Loucy (cell line): ENCODE measurements around the gene CRADD.

ENCODE experiments used
- H2AFZ ChIP-seq: fragments of 200-600 bp; sonication (generic); 2 replicates; pipeline ENCODE4 v1.6.0; 2016; ENCODE audit warnings: antibody characterized with exemption, mild to moderate bottlenecking, low read length, moderate library complexity
- H3F3A ChIP-seq: fragments of 200-600 bp; 2 replicates; pipeline ENCODE4 v1.6.0; 2016; ENCODE audit warnings: antibody characterized with exemption, low read depth, mild to moderate bottlenecking
- H3K27me3 ChIP-seq: fragments of 200-600 bp; sonication (generic); 2 replicates; pipeline ENCODE4 v1.6.1; 2014; ENCODE audit warnings: low read length, mild to moderate bottlenecking; ENCODE audit not compliant: insufficient read depth, poor library complexity, severe bottlenecking
- H3K36me3 ChIP-seq: fragments of 200-600 bp; sonication (generic); 2 replicates; pipeline ENCODE4 v1.6.1; 2016; ENCODE audit warnings: low read length; ENCODE audit not compliant: insufficient read depth
- H3K4me1 ChIP-seq: fragments of 200-600 bp; sonication (generic); 2 replicates; pipeline ENCODE4 v1.5.1; 2014; ENCODE audit warnings: low read length, mild to moderate bottlenecking; ENCODE audit not compliant: insufficient read depth, poor library complexity, severe bottlenecking
- H3K4me2 ChIP-seq: fragments of 200-600 bp; sonication (generic); 2 replicates; pipeline ENCODE4 v1.6.0; 2014; ENCODE audit warnings: antibody characterized with exemption, low read length, low read depth, mild to moderate bottlenecking; ENCODE audit not compliant: poor library complexity, severe bottlenecking
- H3K4me3 ChIP-seq: fragments of 200-600 bp; sonication (generic); 2 replicates; pipeline ENCODE4 v1.5.1; 2014; ENCODE audit warnings: low read length, mild to moderate bottlenecking, mixed read lengths; ENCODE audit not compliant: poor library complexity, severe bottlenecking
- H3K79me2 ChIP-seq: fragments of 200-600 bp; sonication (generic); 2 replicates; pipeline ENCODE4 v1.6.1; 2014; ENCODE audit warnings: low read length; ENCODE audit not compliant: insufficient read depth
- H3K9ac ChIP-seq: fragments of 200-600 bp; sonication (generic); 2 replicates; pipeline ENCODE4 v1.6.0; 2014; ENCODE audit warnings: mild to moderate bottlenecking, low read depth, low read length, moderate library complexity; ENCODE audit not compliant: poor library complexity, severe bottlenecking
- H3K9me2 ChIP-seq: fragments of 200-600 bp; sonication (generic); replicated peaks from 2 replicates; pipeline ENCODE4 v1.6.1; 2016; ENCODE audit warnings: low read depth, low read length, mixed read lengths
- H3K9me3 ChIP-seq: fragments of 200-600 bp; sonication (generic); 2 replicates; pipeline ENCODE4 v1.6.1; 2014; ENCODE audit warnings: mild to moderate bottlenecking, antibody characterized with exemption, low read length, low read depth; ENCODE audit not compliant: insufficient read depth
- H4K20me1 ChIP-seq: fragments of 200-600 bp; sonication (generic); 2 replicates; pipeline ENCODE4 v1.6.0; 2014; ENCODE audit warnings: antibody characterized with exemption, low read length, mild to moderate bottlenecking; ENCODE audit not compliant: insufficient read depth, poor library complexity, severe bottlenecking
- CTCF ChIP-seq: fragments of 200-600 bp; sonication (generic); conservative IDR thresholded peaks from 2 replicates; pipeline ENCODE4 v1.5.1; 2014; ENCODE audit warnings: mild to moderate bottlenecking, antibody characterized with exemption, low read length
- EZH2phosphoT487 ChIP-seq: fragments of 200-600 bp; IDR thresholded peaks from 2 replicates; pipeline ENCODE4 v1.6.1; 2018; ENCODE audit warnings: antibody characterized with exemption, mild to moderate bottlenecking, moderate library complexity, borderline replicate concordance

CRADD gene

GRCh38 chr12:93886533-93887511 is 209.6 kb downstream of the CRADD start:
- H3K79me2 ChIP-seq, result no peaks in the 10 kb centered on the region
- no peaks in the 10 kb centered on the region for H3K36me3 ChIP-seq
- H3K4me2 ChIP-seq, result no peak overlapping the region
- no peaks in the 10 kb centered on the region for H3K27me3 ChIP-seq
- no peak overlapping the region for H2AFZ ChIP-seq
- H3K9me3 ChIP-seq, result no peaks in the 10 kb centered on the region
- no peaks in the 10 kb centered on the region for H3K4me1 ChIP-seq
- no peak overlapping the region for H3K4me3 ChIP-seq
- H4K20me1 ChIP-seq, result no peaks in the 10 kb centered on the region
- no peak overlapping the region for H3K9ac ChIP-seq
- no peaks in the 10 kb centered on the region for H3F3A ChIP-seq
- TF ChIP-seq CTCF, result no peak
- TF ChIP-seq EZH2phosphoT487, result no peak
- no peaks in the 10 kb centered on the region for H3K9me2 ChIP-seq

GRCh38 chr12:93888964-93889363 is 211.8 kb downstream of the CRADD start:
- Histone ChIP-seq H3K9me2 (no peaks in the 10 kb centered on the region), H3K9ac (no peak overlapping the region), H3K4me1 (no peaks in the 10 kb centered on the region), H3K9me3 (no peaks in the 10 kb centered on the region), H3K36me3 (no peaks in the 10 kb centered on the region), H3K4me2 (no peak overlapping the region), H2AFZ (no peak overlapping the region), H3K27me3 (no peaks in the 10 kb centered on the region), H3F3A (no peaks in the 10 kb centered on the region), H3K4me3 (no peak overlapping the region), H4K20me1 (no peaks in the 10 kb centered on the region), H3K79me2 (no peaks in the 10 kb centered on the region)
- TF ChIP-seq EZH2phosphoT487, result no peak
- TF ChIP-seq CTCF, result no peak

GRCh38 chr12:93889516-93890212 is 212.5 kb downstream of the CRADD start:
- TF ChIP-seq CTCF, result no peak
- TF ChIP-seq EZH2phosphoT487, result no peak
- Histone ChIP-seq H3F3A (no peaks in the 10 kb centered on the region), H3K9ac (no peak overlapping the region), H3K4me1 (no peaks in the 10 kb centered on the region), H3K36me3 (no peaks in the 10 kb centered on the region), H3K4me2 (no peak overlapping the region), H2AFZ (no peak overlapping the region), H4K20me1 (no peaks in the 10 kb centered on the region), H3K9me2 (no peaks in the 10 kb centered on the region), H3K27me3 (no peaks in the 10 kb centered on the region), H3K9me3 (no peaks in the 10 kb centered on the region), H3K79me2 (no peaks in the 10 kb centered on the region), H3K4me3 (no peak overlapping the region)
